ENCODE data around the gene CD6.
A peak's percentile ranks its signal among the peaks of the same experiment; 100 is the strongest.
"Not testable (repeated sequence)": the region's sequence is repeated elsewhere in the genome, so short reads cannot be mapped to it uniquely, and the experiment has no call there.

CD6 gene

GRCh38 chr11:61059260-61059752, 87.8 kb downstream of the CD6 start:
- no peak for DNase-seq

GRCh38 chr11:61061081-61061826, 89.8 kb downstream of the CD6 start:
- peak; percentile 81 for DNase-seq

GRCh38 chr11:61062181-61062930, 90.9 kb downstream of the CD6 start:
- no peak for DNase-seq

- not testable (repeated sequence) for DNase-seq
Measured at GRCh38 chr11:61065236-61065635, 93.8 kb downstream of the CD6 start.

- DNase-seq: peak; percentile 39
Measured at GRCh38 chr11:61065955-61066638, 94.6 kb downstream of the CD6 start.

GRCh38 chr11:61066645-61067044, 95.2 kb downstream of the CD6 start:
- DNase-seq: no peak

GRCh38 chr11:61067782-61068446, 96.4 kb downstream of the CD6 start:
- DNase-seq: no peak

- DNase-seq: no peak
Measured at GRCh38 chr11:61068581-61068980, 97.1 kb downstream of the CD6 start.

- DNase-seq: no peak
Measured at GRCh38 chr11:61069427-61069826, 97.9 kb downstream of the CD6 start.

Data from CD4-positive, alpha-beta T cell treated with Interleukin-12 subunit alpha and Interleukin-12 subunit beta, for 1 hour (primary cell).